ENCODE data around the gene BEST2. TPM values are rescaled to one million over a fixed set of nuclear protein-coding genes. Genes with fewer than 3 reads are reported as not detected.
A peak's percentile ranks its signal among the peaks of the same experiment; 100 is the strongest.
"Not testable (repeated sequence)": the region's sequence is repeated elsewhere in the genome, so short reads cannot be mapped to it uniquely, and the experiment has no call there.

Gene BEST2
- total RNA-seq = not detected in 2 replicates

DNA sequence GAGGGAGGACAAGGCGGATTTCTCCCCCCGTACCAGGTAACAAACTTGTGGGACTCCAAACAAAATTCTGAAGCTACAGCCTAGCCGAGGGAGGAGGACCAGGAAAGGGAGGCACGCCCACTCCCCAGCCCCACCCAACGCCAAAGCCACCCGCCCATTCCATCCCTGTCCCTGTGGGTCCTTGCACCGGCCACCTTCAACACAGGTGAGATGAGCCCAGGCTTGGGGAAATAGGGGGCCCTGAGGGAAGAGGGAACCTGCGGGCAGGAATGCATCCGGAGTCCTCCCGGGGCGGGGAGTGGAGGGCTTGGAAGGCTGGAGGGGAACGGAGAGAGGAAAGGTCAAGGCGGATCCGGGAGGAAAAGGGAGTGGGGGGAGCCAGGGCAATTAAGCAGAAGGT is at the start of gene BEST2:
Gene BEST2 (plus strand): TSS at position 157 of the 400 bp plus-strand sequence. CDS start 802 bp downstream, outside the sequence.
- DNase-seq = no peak

DNA sequence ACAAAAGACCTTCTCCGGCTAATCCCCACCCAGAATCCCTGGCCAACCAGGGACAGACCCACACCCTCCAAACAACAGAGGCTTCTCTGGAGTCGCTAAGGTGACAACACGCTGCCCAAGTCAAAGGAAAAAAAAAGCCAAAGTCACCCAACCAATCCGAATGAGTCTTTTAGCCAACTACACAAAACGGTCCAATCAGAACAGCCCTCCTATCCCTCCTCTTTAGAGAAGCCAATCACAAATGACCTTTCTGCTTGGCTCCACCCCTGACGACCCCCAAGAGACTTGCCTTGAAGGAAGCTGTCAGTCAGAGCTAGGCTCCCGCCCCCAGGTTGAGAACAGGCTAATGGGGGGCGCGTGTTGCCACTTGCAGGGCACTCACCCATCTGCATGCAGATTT is 48.5 kb upstream of the BEST2 start:
- DNase-seq = peak; percentile 66

DNA sequence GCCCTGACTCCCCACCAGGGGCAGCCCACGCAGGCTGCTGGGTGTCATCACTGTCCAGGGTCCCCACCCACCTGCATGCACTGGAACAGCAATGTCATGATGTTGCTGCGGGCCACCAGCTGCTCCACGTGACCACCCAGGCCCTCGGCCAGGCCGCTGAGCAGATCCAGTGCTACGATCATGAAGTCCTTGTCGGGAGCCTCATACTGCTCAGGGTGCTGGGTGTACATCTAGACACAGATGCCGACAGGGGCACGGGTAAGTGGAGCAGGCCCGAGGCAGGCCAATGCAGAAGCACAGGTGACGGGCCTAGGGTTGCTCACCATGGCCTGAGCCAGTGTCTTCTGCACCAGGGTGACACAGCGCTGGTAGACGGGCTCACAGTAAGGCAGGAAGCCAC is 46.4 kb upstream of the BEST2 start:
- no peak for DNase-seq

- DNase-seq = no peak
These were observed 45.8 kb upstream of the BEST2 start for GRCh38 chr19:12705654-12706331.

DNA sequence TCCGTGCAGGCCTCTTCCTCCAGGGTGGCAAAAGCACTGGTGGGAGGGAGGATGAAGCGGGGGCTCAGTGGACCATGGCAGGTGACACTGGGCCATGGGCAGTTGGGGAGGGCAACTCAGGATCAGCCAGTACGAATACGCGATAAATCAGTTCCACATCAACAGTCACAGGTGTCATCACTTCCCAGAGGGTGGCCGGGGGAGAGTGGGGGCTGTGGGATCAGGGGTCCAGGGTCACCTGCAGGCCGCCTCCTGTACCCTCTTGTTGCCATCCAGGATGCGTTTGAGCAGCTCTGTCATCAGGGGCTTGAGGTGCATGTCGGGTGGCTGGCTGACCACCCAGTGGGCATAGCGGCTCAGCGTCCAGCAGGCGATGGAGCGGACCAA is 45.3 kb upstream of the BEST2 start:
- no peak for DNase-seq

- DNase-seq = no peak
These were observed 43.0 kb upstream of the BEST2 start for GRCh38 chr19:12708641-12709040.

- DNase-seq = no peak
These were observed 40.4 kb upstream of the BEST2 start for GRCh38 chr19:12711187-12711586.

GRCh38 chr19:12712077-12712476 is 39.5 kb upstream of the BEST2 start:
- DNase-seq = not testable (repeated sequence)

DNA sequence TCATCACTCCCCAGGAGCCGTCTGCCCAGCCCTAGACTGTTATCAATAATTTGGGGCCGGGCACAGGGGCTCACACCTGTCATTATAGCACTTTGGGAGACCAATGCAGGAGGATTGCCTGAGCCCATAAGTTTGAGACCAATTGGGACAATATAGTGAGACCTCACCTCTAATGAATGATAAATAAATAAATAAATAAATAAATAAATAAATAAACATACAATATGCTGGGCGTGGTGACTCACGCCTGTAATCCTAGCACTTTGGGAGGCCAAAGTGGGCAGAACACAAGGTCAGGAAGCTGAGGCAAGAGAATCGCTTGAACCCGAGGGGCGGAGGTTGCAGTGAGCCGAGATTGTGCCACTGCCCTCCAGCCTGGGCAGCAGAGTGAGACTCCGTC is 38.3 kb upstream of the BEST2 start:
- not testable (repeated sequence) for DNase-seq

DNA sequence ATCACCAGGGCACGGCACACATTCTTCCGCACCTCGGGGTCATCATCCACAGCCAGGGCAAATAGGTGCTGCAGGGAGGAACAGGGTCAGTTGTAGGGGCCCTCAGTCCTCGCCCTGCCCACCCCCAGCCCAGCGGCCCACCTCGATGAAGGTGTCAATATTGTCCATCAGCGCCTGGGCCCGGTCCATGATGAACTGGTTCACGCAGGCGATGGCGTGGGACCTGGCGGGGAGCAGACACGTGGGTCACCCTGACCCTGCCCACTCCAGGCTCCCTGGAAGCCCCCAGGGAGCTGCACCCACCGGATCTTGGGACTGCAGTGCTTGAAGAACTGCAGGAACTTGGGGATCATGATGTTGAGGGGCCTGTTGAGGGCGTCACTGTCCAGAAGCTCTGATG is 36.5 kb upstream of the BEST2 start:
- DNase-seq = no peak

GRCh38 chr19:12715929-12716328 is 35.7 kb upstream of the BEST2 start:
- no peak for DNase-seq

DNA sequence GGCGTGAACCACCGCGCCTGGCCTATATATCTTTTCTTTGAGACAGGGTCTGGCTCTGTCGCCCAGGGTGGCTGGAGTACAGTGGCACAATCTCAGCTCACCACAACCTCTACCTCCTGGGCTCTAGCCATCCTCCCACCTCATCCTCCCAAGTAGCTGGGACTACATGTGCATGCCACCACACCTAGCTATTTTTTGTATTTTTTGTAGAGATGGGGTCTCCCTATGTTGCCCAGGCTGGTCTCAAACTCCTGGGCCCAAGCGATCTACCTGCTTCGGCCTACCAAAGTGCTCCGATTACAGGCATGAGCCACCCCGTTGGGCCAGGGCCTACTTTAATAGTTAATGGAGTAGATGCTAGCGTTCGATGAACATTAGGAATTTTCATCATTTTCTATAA is 31.3 kb upstream of the BEST2 start:
- no peak for DNase-seq

DNA sequence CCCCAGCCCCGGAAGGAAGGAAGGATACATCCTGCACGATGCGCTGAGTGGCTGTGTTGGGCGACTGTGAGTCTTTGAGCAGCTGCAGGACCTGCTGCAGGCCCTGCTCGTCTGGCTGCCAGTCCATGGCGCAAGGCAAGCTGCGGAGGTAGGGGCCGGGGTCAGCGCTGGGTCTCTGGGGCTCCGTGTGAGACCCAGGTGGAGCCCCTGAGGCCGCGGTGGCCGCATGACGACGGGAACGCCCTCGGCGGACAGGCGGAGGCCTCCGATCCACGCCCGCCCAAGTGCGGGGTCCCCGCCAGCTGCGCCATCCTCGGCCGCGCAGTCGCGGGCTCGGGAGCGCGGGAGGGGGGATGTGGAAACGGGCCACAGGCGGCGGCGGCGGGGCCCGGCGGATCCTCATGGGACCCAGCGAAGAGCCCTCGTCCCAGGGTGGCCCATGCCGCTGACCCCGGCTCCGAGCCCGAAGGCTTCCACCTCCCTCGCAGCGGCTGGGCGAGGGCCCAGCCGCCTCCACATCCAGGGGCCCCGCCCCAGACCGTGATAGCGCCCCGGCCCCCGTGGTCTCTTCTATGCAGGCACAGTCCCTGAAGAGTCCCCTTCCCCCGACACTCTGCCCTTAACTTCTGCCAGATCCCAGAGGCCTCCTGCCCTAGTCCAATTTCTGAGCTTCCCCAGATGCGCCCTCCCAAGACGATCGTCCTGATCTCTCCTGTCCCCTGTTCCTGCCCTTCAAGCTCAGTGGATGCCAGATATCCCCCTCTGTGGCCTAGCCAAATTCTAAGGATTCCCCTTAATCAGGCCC is 30.5 kb upstream of the BEST2 start:
- DNase-seq = peak; percentile 43

DNA sequence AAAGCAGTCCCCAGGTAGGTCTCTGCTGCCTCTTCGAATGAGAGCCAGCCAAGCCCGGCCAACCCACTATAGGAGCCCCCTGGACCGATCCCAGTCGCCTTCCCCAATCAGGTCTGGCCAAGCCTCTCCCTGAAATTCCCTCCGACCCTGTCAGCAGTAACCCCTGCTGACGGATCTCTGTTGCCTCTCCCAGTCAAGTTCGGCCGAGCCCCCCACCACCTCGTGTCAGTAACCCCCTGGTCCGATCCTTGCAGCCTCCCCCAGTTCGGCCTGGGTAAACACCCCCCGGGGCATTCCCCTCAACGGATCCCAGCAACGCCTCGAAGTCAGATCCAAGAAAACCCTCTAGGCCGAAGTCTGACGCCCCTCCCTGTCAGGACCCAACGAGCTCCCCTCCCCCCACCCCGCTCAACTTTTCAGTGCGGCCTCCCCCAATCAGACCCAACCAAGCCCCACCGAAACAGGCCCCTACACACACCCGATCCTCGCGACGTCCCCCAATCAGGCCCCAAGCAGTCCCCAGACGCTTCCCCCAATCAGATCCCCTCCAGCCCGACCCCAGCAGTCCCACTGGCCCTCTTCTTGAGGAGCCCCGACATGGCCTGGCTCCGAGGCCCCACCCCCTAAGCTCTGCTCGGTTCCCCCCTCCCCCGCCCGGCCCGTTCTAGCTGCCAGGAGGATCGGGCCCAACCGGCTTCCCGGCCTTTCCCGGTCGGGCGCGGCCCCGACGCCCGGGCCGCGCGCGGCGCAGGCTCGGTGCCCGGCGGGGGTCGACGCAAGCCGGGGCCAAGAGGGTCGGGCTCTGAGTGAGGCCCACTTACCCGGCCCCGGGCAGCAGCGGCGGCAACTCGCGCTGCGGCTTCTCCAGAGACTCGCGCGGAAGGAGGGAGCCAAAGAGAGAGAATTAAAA is 29.7 kb upstream of the BEST2 start:
- peak; percentile 77 for DNase-seq

DNA sequence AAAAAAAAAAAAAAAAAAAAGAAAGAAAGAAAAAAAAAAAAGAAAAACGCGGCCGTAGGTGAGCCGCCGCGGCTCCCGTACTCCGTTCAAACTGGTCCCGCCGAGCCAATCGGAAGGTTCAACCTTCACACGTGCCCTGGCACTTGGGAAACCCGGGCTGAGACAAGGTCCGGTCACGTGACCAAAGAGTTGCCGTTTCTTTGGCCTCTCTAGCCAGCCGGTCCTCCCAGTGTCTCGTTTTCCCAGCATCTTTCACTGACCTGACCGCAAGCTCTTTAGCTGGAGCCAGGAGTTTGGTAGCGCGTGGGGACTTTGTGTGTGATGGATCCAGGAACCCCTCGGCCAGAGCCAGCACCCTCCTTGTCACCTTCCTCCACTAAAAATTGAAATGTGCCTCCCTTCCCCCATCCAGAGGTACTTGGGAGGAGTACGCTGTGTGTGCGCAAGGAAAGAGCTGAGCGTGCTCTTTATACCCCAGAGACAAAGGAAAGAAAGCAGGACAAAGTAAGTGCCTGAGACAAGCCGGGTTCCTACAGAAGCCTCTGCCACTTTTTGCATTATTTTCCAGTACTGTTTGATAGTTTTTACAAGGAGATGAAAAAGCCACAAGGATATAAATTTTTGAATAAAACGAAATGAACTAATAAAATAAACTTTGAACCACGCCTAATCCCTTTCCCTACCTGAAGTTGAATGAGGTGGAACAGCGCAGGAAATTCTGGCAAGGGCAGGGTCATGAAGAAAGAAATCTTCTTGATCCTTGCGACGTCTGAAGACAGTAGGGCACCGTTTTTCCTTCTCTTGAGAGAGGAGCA is 28.8 kb upstream of the BEST2 start:
- peak; percentile 100 for DNase-seq

GRCh38 chr19:12723381-12723640 is 28.3 kb upstream of the BEST2 start:
- DNase-seq = peak; percentile 24

DNA sequence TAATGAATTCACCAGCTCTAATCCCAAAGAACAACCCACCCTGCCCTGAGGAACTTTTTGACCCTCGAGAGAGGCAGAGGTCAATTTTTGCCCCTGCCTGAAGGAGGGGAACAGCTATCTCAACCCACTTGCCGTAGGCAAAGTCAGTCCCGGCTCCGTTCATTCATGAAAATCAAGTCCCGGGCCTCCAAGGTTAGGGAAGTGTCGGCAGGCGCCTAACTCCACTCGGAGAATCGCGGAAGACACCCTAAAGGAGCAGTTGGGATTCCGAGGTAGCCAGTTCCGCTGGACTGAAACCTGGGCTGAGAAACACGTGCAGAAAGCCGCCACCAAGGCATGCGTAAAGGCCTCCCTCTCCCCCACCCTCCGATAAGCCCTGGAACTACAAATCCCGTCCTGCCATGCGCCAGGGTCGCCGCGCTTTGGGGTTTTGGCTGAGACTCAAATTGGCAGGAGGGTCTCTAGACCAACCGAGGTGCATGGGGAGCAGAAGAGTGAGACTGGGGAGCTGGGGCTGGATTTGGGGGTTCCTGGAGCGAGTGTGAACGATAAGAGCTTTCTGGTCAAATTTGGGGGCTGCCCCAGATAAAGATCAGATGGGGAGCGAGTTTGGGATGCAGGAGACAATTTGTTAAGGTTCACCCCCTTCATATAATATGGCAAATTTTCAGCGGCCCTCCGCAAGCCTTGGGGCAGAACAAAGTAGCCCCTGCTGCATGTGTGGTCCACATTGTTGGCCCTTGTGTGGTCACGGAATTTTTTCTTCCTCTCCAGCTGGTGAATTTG is 27.8 kb upstream of the BEST2 start, which contains the start of gene TNPO2:
Gene TNPO2 (minus strand): TSS at position 292 of the 786 bp plus-strand sequence. CDS start 2,955 bp downstream, outside the sequence.
- DNase-seq = peak; percentile 78

DNA sequence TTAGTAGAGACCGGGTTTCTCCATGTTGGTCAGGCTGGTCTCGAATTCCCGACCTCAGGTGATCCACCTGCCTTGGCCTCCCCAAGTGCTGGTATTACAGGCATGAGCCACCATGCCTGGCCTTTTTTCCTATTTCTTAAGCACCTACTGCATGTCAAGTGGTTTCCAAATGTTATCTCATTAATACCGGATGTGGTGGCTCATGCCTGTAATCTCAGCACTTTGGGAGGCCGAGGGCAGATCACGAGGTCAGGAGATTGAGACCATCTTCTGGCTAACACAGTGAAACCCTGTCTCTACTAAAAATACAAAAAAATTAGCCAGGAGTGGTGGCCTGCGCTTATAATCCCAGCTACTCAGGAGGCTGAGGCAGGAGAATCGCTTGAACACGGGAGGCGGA is 26.0 kb upstream of the BEST2 start:
- not testable (repeated sequence) for DNase-seq

- DNase-seq = no peak
These were observed 24.6 kb upstream of the BEST2 start for GRCh38 chr19:12726988-12727316.

GRCh38 chr19:12727745-12728433 is 23.7 kb upstream of the BEST2 start:
- DNase-seq = no peak

DNA sequence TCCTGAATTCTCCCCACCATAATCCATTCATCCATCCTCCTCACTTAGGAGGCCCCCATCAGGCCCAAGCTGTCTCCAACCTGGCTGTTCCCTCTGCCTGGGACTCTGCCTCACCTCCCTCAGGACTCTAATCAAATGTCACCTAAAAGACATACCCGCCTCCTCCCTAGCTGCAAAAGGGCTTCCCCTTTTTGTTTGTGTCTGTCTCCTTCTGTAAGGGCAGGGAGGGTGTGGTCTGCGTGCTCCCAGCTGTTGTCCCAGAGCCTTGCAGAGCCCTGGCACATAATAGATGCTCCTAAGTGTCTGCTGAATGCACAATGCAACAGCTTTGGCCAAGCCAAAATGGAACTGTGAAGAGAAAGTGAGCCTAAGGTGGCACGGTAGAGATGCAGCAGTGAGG is 21.5 kb upstream of the BEST2 start:
- no peak for DNase-seq

Measured in dermis blood vessel endothelial cell (primary cell).